ENCODE measurements around the gene ARF3. TPM values are rescaled to one million over a fixed set of nuclear protein-coding genes. Genes with fewer than 3 reads are reported as not detected.

ARF3 gene
- total RNA-seq, 1 donor from 2014 or later, result 113 TPM

DNA sequence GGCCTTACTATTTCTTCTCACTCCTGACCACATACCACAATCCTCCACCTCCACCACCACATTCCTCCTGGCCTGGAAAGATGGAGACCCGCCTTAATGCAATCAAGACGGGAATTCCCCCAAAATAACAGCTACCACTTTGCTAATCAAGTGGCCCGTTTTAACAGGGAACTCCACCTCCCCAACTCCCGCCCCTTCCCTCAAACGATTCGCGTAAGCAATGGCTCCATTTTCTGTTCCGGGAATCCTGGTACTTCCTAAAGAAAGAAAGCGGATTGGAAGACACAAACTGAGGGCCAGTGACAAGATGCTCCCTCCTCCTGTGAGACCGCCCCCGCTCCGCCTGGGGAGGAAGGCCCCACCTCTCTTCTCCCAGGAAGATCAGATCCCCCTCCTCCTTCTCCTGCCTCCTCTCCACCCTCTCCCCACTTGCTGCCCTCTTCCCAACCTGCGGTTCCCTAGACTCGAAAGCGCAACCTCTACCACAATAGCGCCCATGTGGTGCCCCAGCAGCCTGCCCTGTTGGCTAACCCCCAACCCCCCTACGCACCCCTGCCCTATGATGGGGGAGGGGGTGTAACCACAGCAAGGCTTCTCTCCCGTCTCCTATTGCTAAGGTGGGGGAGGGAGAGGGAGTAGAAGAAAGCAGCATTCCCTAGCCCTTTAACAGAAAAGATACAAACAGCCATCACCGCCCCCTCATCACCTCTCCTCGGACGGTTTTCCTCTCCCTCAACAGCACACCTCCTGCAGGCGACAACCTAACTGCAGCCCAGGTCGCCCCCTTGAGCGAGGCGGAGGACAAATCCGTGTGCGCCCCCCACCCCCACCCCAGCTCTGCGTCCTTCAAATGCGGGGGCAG is 777 bp downstream of the ARF3 start:
- ChIA-PET CTCF (interaction anchor here (0.9 to 2.8 kb wide), 10 partner anchors 13 to 104 kb away, joined by 3 to 13 read pairs (median 4); partner anchors contain the start of gene WNT1), POLR2A (interaction anchor here (0.6 to 3.7 kb wide), 13 partner anchors 11 to 1155 kb away, joined by 3 to 31 read pairs (median 5); partner anchors contain the start of genes DDX23, FKBP11, WNT1 and WNT10B)
- peaks cover 41% of the 10 kb centered on the region for H3K4me1 Mint-ChIP-seq
- no peak for DNase-seq
- peak; percentile 2 for ATAC-seq (ENCODE audit: low read depth)
- peaks cover 29% of the 10 kb centered on the region for H3K36me3 Mint-ChIP-seq (ENCODE audit: low read depth)
- peak overlapping the region; percentile 91 for H3K27ac Mint-ChIP-seq
- peak overlapping the region; percentile 99 for H3K4me3 Mint-ChIP-seq
- peaks cover 8% of the 10 kb centered on the region for H3K27me3 Mint-ChIP-seq
- intact Hi-C loops (cut with micrococcal nuclease), result loop anchor here (1.0 to 10.0 kb wide), 7 partner anchors 13 to 242 kb away; partner anchors contain the start of genes CCNT1, PRKAG1, RND1 and WNT1
- TF ChIP-seq, protein P1, sequence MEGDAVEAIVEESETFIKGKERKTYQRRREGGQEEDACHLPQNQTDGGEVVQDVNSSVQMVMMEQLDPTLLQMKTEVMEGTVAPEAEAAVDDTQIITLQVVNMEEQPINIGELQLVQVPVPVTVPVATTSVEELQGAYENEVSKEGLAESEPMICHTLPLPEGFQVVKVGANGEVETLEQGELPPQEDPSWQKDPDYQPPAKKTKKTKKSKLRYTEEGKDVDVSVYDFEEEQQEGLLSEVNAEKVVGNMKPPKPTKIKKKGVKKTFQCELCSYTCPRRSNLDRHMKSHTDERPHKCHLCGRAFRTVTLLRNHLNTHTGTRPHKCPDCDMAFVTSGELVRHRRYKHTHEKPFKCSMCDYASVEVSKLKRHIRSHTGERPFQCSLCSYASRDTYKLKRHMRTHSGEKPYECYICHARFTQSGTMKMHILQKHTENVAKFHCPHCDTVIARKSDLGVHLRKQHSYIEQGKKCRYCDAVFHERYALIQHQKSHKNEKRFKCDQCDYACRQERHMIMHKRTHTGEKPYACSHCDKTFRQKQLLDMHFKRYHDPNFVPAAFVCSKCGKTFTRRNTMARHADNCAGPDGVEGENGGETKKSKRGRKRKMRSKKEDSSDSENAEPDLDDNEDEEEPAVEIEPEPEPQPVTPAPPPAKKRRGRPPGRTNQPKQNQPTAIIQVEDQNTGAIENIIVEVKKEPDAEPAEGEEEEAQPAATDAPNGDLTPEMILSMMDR (IDR thresholded peaks at IDR 0.05), result no peak
- no peaks in the 10 kb centered on the region for H3K9me3 Mint-ChIP-seq

DNA sequence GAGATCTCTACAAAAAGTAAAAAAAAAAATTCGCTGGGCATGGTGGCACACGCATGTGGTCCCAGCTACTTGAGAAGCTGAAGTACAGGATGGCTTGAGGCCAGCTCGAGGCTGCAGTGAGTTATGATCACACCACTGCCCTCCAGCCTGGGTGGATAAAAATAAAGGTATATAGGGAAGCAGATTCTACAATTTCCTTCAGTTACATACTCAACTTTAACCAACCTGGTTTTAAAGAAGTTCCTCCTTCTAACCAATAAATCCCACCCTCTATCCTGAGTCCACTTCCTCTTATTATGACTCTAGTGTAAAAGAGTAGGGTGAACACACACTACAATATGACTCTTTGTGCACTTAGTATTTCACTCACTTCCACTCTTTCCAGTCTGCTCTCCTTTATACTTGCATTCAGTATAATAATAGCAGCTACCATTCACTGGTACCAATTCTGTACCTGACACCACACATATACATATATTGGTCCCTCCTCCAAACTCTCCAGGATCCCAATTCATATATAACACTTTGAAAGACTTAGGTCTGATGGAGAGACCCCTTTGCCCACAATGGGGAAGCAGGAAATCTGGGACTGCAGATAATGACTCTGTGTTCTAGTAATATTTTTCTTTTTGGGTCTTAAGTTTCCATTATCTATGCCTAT is 2.3 kb downstream of the ARF3 start:
- intact Hi-C loops (cut with micrococcal nuclease), result loop anchor here (10.0 kb wide), 1 partner anchor 240 kb away; the partner anchor contains the start of gene CCNT1
- Mint-ChIP-seq H3K4me1 (peaks cover 41% of the 10 kb centered on the region), H3K27ac (peak overlapping the region; percentile 61), H3K36me3 (ENCODE audit: low read depth) (peaks cover 31% of the 10 kb centered on the region), H3K27me3 (peaks cover 2% of the 10 kb centered on the region), H3K4me3 (peak overlapping the region; percentile 64), H3K9me3 (no peaks in the 10 kb centered on the region)
- TF ChIP-seq, protein P1 (IDR thresholded peaks at IDR 0.05), result no peak
- ATAC-seq (ENCODE audit: low read depth), result no peak
- ChIA-PET POLR2A (no interaction called here), CTCF (interaction anchor here (1.3 kb wide), 1 partner anchor 23 kb away, joined by 4 read pairs; the partner anchor contains the start of gene WNT1)
- DNase-seq, result no peak

DNA sequence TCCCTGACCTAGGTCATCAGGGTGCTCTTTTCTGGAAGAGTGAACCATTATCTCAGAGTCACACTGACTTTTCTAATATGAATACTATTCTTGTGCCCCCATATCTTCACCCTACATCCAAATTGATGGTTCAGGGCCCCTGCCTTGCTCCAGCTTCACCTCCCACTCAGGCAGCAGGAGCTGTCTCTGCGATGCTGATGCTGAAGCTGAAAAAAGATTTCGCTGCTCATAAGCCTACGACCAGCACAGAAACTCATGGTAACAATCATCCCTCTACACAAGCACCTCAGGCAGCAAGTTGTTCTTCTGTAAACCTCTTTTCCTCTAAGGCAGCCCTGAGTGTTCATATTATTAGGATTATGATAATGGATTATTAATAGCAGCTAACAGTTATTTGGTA is 3.2 kb downstream of the ARF3 start:
- CTCF ChIA-PET, result interaction anchor here (1.1 to 1.7 kb wide), 2 partner anchors 15 to 24 kb away, joined by 3 to 7 read pairs; partner anchors contain the start of gene WNT1
- Mint-ChIP-seq H3K9me3 (no peaks in the 10 kb centered on the region), H3K27me3 (no peaks in the 10 kb centered on the region), H3K27ac (no peak overlapping the region), H3K36me3 (ENCODE audit: low read depth) (peaks cover 36% of the 10 kb centered on the region), H3K4me1 (peaks cover 42% of the 10 kb centered on the region), H3K4me3 (no peak overlapping the region)
- intact Hi-C loops (cut with micrococcal nuclease), result loop anchor here (10.0 kb wide), 1 partner anchor 239 kb away; the partner anchor contains the start of gene CCNT1
- POLR2A ChIA-PET, result interaction anchor here (0.6 kb wide), 1 partner anchor 311 kb away, joined by 7 read pairs; no protein-coding TSS in a partner anchor
- no peak for ATAC-seq (ENCODE audit: low read depth)
- TF ChIP-seq, protein P1 (IDR thresholded peaks at IDR 0.05), result no peak
- no peak for DNase-seq

DNA sequence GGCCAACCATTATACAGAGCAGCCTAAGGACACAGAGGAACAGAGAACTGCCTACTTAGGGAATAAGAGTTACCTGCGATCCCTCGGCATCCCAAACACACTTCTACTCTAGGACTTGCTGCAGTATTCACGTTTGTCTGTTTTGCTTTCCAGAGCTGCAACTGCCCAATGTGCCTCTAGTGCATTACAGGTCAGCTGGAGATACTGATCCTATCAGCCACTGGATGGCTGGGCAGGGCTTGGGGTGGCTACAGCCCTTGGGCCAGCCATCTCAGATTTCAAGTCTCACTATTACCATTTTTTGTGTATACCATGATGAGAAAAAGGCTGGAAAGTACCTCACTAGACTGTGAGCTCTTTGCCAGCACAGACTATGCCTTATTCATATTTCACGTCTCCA is 4.6 kb downstream of the ARF3 start:
- Mint-ChIP-seq H3K4me1 (peaks cover 38% of the 10 kb centered on the region), H3K4me3 (no peak overlapping the region), H3K9me3 (no peaks in the 10 kb centered on the region), H3K27ac (no peak overlapping the region), H3K27me3 (no peaks in the 10 kb centered on the region), H3K36me3 (ENCODE audit: low read depth) (peaks cover 40% of the 10 kb centered on the region)
- ATAC-seq (ENCODE audit: low read depth), result no peak
- intact Hi-C loops (cut with micrococcal nuclease), result loop anchor here (10.0 kb wide), 1 partner anchor 238 kb away; the partner anchor contains the start of gene CCNT1
- CTCF ChIA-PET, result interaction anchor here (1.1 to 1.8 kb wide), 4 partner anchors 19 to 28 kb away, joined by 4 to 8 read pairs (median 6); partner anchors contain the start of genes FKBP11 and WNT1
- POLR2A ChIA-PET, result interaction anchor here (1.1 kb wide), 1 partner anchor 14 kb away, joined by 3 read pairs; no protein-coding TSS in a partner anchor
- DNase-seq, result no peak
- TF ChIP-seq, protein P1 (IDR thresholded peaks at IDR 0.05), result no peak

All from activated B cell treated with CpG ODN at 0.5 μM for 24 hours (primary cell).